Panc1 (cell line): ENCODE results near the gene INHA.

Experiments used
- CTCF ChIP-seq: fragments of 450-650 bp; IDR thresholded peaks from 2 replicates; pipeline ENCODE4 v1.5.1; 2017; ENCODE audit warnings: mild to moderate bottlenecking
- POLR2AphosphoS5 ChIP-seq: IDR thresholded peaks from 2 replicates; pipeline ENCODE4 v1.6.1; 2012; ENCODE audit warnings: mild to moderate bottlenecking, low read depth, low read length, moderate library complexity
- REST ChIP-seq, 2 experiments: IDR thresholded peaks; 2 replicates each; pipeline ENCODE4 v1.6.1; 2011 to 2012; ENCODE audit warnings: low read depth in 2 of 2, control low read depth in 1 of 2, low read length in 1 of 2, mild to moderate bottlenecking in 1 of 2, moderate library complexity in 1 of 2; ENCODE audit not compliant: insufficient read depth in 1 of 2
- TCF7L2 ChIP-seq: IDR thresholded peaks from 2 replicates; pipeline ENCODE4 v1.6.1; 2011; ENCODE audit warnings: mild to moderate bottlenecking, low read depth, low read length, inconsistent platforms

DNA sequence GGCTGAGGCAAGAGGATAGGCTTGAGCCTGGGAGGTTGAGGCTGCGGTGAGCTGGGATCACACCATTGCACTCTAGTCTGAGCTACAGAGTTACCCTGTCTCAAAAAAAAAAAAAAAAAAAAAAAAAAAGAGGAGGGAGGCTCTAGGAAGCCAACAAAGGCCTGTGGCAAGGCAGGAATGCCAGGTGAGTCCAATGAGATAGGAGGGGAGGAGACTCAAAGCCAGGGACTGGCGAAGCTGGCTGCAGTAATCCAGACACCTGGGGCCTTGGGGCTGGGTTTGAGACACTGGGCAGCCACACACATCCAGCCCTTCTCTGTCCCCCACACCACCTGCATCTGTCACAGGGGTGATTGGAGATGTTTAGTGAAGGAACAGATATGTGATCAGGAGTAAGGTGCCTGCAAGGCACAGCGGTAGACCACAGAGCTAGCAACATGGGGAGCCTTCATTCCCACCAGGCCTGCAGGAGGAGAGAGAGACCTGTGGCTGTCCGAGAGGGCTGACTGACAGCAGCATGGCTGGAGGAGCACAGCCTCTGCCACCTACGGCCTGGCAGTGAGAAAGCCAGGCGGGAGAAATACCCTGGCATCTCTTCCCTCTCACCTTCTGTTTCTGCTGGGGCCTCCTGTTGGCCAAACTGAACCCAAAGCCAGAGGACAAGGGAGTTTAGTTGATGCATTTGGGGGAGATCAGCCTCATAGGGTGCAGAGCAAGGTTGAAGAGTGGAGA lies 38.0 kb upstream of the INHA start:
- TF ChIP-seq CTCF (no peak), POLR2AphosphoS5 (no peak), TCF7L2 (no peak), REST (IDR thresholded peaks at IDR 0.05; ENCODE audit: insufficient read depth in 1 of 2, low read depth in 2 of 2, low read length in 1 of 2) (no peak)
